ENCODE results near the gene GRAMD1B. TPM values are rescaled to one million over a fixed set of nuclear protein-coding genes. Genes with fewer than 3 reads are reported as not detected.

GRAMD1B gene
- total RNA-seq, 2 experiments from 2014 or later = 16.1 to 21.8 TPM

DNA sequence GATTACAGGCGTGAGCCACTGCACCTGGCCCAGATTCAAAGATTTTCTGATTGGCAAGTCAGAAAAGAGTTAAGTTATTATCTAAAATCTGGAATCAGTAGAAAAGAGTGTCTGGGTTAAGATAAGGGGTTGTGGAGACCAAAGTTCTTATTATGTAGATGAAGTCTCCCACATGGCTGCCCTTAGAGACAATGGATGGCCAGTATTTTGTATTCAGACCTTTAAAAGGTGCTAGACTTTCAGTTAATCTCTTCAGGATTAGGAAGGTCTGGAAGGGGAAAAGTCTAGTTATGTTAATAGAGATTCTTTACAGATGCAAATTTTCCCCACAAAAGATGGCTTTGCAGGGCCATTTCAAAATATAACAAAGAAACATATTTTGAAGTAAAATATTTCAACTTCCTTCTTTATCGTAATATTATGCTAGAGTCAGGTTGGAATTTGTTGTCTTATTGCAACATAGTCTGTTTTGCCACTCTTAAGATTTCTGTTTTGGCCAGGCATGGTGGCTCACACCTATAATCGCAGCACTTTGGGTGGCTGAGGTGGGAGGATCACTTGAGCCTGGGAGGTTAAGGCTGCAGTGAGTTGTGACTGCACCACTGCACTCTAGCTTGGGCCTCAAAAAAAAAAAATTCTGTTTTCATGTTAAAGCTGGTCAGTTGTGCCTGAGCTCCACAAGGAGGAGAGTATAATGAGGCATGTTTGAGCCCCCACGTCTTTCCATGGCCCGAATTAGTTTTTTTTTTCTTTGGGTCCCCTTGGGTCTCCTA lies 14.0 kb downstream of the GRAMD1B start:
- Histone ChIP-seq H3K36me3 (ENCODE audit: insufficient read depth, low read length) (no peaks in the 10 kb centered on the region), H3K9me3 (ENCODE audit: control insufficient read depth in 1 of 2, insufficient read depth in 1 of 2, low read length in 2 of 2) (no peaks in the 10 kb centered on the region), H3K4me3 (ENCODE audit: low read length) (no peak overlapping the region), H3K4me1 (ENCODE audit: insufficient read depth, low read length) (peaks cover 5% of the 10 kb centered on the region), H3K27me3 (ENCODE audit: control insufficient read depth in 1 of 2, insufficient read depth in 2 of 2, low read length in 2 of 2) (no peaks in the 10 kb centered on the region), H3K27ac (ENCODE audit: low read depth in 1 of 2, low read length in 2 of 2) (no peak overlapping the region)
- no peaks in the 10 kb centered on the region for H3K4me1 Mint-ChIP-seq (ENCODE audit: low read depth)
- intact Hi-C loops (cut with DNase I, micrococcal nuclease) = no loop called here
- TF ChIP-seq, protein P1, sequence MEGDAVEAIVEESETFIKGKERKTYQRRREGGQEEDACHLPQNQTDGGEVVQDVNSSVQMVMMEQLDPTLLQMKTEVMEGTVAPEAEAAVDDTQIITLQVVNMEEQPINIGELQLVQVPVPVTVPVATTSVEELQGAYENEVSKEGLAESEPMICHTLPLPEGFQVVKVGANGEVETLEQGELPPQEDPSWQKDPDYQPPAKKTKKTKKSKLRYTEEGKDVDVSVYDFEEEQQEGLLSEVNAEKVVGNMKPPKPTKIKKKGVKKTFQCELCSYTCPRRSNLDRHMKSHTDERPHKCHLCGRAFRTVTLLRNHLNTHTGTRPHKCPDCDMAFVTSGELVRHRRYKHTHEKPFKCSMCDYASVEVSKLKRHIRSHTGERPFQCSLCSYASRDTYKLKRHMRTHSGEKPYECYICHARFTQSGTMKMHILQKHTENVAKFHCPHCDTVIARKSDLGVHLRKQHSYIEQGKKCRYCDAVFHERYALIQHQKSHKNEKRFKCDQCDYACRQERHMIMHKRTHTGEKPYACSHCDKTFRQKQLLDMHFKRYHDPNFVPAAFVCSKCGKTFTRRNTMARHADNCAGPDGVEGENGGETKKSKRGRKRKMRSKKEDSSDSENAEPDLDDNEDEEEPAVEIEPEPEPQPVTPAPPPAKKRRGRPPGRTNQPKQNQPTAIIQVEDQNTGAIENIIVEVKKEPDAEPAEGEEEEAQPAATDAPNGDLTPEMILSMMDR (IDR thresholded peaks at IDR 0.05) = no peak
- ATAC-seq (ENCODE audit: poor library complexity) = no peak
- DNase-seq = no peak
- H3K36me3 Mint-ChIP-seq (ENCODE audit: low read depth) = no peaks in the 10 kb centered on the region
- no peak overlapping the region for H3K4me3 Mint-ChIP-seq
- no peaks in the 10 kb centered on the region for H3K9me3 Mint-ChIP-seq
- no peaks in the 10 kb centered on the region for H3K27me3 Mint-ChIP-seq
- CTCF ChIA-PET = no interaction called here
- no peak overlapping the region for H3K27ac Mint-ChIP-seq
- POLR2A ChIA-PET = no interaction called here

DNA sequence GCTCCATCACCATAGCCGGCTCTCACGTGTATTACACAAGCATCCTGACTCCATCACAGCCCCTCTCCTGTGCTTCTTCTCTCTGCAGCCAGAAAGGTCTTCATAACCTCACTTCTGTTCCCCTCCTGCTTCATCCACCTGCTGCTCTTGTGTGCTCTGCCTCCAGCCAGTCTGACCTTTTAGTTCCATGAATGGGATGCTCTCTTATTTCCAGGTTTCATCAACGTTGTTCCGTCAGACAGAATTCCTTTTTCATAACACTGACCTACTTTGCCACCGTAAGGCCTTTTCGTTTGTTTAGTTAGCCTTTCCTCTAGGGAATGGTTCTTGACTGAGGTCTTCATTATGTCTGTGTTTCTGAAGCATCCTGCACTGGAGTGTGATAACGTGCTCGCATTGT lies 18.8 kb downstream of the GRAMD1B start:
- no peaks in the 10 kb centered on the region for H3K27me3 Mint-ChIP-seq
- TF ChIP-seq, protein P1 (IDR thresholded peaks at IDR 0.05) = no peak
- H3K36me3 Mint-ChIP-seq (ENCODE audit: low read depth) = no peaks in the 10 kb centered on the region
- no peak overlapping the region for H3K27ac Mint-ChIP-seq
- no peak overlapping the region for H3K4me3 Mint-ChIP-seq
- no peak overlapping the region for H3K27ac ChIP-seq (ENCODE audit: low read depth in 1 of 2, low read length in 2 of 2)
- no peaks in the 10 kb centered on the region for H3K9me3 Mint-ChIP-seq
- ChIA-PET CTCF (interaction anchor here (1.0 kb wide), 1 partner anchor 30 kb away, joined by 3 read pairs; no protein-coding TSS in a partner anchor), POLR2A (no interaction called here)
- intact Hi-C loops (cut with DNase I, micrococcal nuclease) = no loop called here
- no peaks in the 10 kb centered on the region for H3K9me3 ChIP-seq (ENCODE audit: control insufficient read depth in 1 of 2, insufficient read depth in 1 of 2, low read length in 2 of 2)
- no peaks in the 10 kb centered on the region for H3K36me3 ChIP-seq (ENCODE audit: insufficient read depth, low read length)
- ATAC-seq (ENCODE audit: poor library complexity) = no peak
- peaks cover 7% of the 10 kb centered on the region for H3K4me1 ChIP-seq (ENCODE audit: insufficient read depth, low read length)
- H3K27me3 ChIP-seq (ENCODE audit: control insufficient read depth in 1 of 2, insufficient read depth in 2 of 2, low read length in 2 of 2) = no peaks in the 10 kb centered on the region
- peaks cover 8% of the 10 kb centered on the region for H3K4me1 Mint-ChIP-seq (ENCODE audit: low read depth)
- H3K4me3 ChIP-seq (ENCODE audit: low read length) = no peak overlapping the region
- no peak for DNase-seq

DNA sequence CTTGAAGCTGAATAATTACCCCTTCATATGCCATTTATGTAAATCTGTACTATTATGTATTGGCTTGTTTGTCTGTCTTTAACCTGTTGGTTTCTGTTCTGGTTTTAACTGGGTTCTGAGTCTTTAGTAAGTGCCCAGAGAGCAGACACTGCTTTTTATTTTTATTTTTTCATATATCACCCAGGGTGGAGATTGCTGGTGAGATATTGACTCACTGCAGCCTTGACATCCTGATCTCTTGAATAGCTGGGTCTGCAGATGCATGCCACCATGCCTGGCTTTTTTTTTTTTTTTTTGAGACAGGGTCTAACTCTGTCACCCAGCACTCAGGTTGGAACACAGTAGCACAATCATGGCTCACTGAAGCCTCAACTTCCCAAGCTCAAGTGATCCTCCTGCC lies 19.4 kb downstream of the GRAMD1B start:
- ATAC-seq (ENCODE audit: poor library complexity) = no peak
- POLR2A ChIA-PET = no interaction called here
- Mint-ChIP-seq H3K27me3 (no peaks in the 10 kb centered on the region), H3K4me1 (ENCODE audit: low read depth) (peaks cover 14% of the 10 kb centered on the region), H3K27ac (no peak overlapping the region), H3K9me3 (no peaks in the 10 kb centered on the region), H3K36me3 (ENCODE audit: low read depth) (no peaks in the 10 kb centered on the region), H3K4me3 (no peak overlapping the region)
- DNase-seq = no peak
- Histone ChIP-seq H3K36me3 (ENCODE audit: insufficient read depth, low read length) (no peaks in the 10 kb centered on the region), H3K4me3 (ENCODE audit: low read length) (no peak overlapping the region), H3K9me3 (ENCODE audit: control insufficient read depth in 1 of 2, insufficient read depth in 1 of 2, low read length in 2 of 2) (no peaks in the 10 kb centered on the region), H3K4me1 (ENCODE audit: insufficient read depth, low read length) (peaks cover 13% of the 10 kb centered on the region), H3K27ac (ENCODE audit: low read depth in 1 of 2, low read length in 2 of 2) (no peak overlapping the region), H3K27me3 (ENCODE audit: control insufficient read depth in 1 of 2, insufficient read depth in 2 of 2, low read length in 2 of 2) (no peaks in the 10 kb centered on the region)
- TF ChIP-seq, protein P1 (IDR thresholded peaks at IDR 0.05) = no peak
- intact Hi-C loops (cut with DNase I, micrococcal nuclease) = no loop called here
- CTCF ChIA-PET = interaction anchor here (1.0 kb wide), 1 partner anchor 29 kb away, joined by 3 read pairs; no protein-coding TSS in a partner anchor

Data from CD4-positive, alpha-beta T cell (primary cell).